Right cardiac atrium (tissue), 5 donors: ENCODE data around the gene VPS35L. TPM values are rescaled to one million over a fixed set of nuclear protein-coding genes. Genes with fewer than 3 reads are reported as not detected.

Experiments
- ATAC-seq, 2 donors: fragments of 200-7000 bp; cut with Tn5 transposase; one replicate each; pipeline versions ENCODE4 v1.8.0 to v1.9.1; 2020; ENCODE audit warnings: moderate library complexity in 2 of 2, mild to moderate bottlenecking in 1 of 2
- DNase-seq, 3 donors: peaks; one replicate each; pipeline ENCODE4 v3.0.0-alpha.2; 2020
- H3K27ac ChIP-seq: one replicate; pipeline ENCODE4 v1.5.1; 2013; ENCODE audit warnings: mild to moderate bottlenecking, low read length, control low read depth, moderate library complexity
- H3K27me3 ChIP-seq: one replicate; pipeline ENCODE4 v1.6.1; 2013; ENCODE audit not compliant: control insufficient read depth, insufficient read depth
- H3K4me1 ChIP-seq: one replicate; pipeline ENCODE4 v1.6.1; 2013; ENCODE audit warnings: low read length; ENCODE audit not compliant: control insufficient read depth, insufficient read depth
- H3K4me3 ChIP-seq: one replicate; pipeline ENCODE4 v1.5.1; 2013; ENCODE audit warnings: low read length, control low read depth
- H3K9me3 ChIP-seq: one replicate; pipeline ENCODE4 v1.6.1; 2013; ENCODE audit warnings: low read length; ENCODE audit not compliant: control insufficient read depth
- WGBS: extraction: QIAGEN DNeasy Blood & Tissue Kit; methylation state at CpG from one replicate; pipeline ENCODE4 v1.1.7; 2013; 5-methylcytosine and 5-hydroxymethylcytosine counted together
- intact Hi-C, 4 donors: fragments of 100-400 bp; cut with DNase I; formaldehyde crosslinking; loops; one replicate each; pipeline versions ENCODE4 v1.11.0 to v1.14.0; 2022 to 2023
- polyA plus RNA-seq: library from polyadenylated mRNA; stranded (reverse); fragments of 200-250 nt; gene quantifications from one replicate; pipeline ENCODE4 v1.2.3, GENCODE V29; 2013
- total RNA-seq, 4 donors: library from RNA; stranded (reverse); fragmentation: NEBNext Ultra II Directional; extraction: Animal tissue kit (Norgen Biotek cat#: 25700); gene quantifications; one replicate each; pipeline ENCODE4 v1.2.1, GENCODE V29; 2021
- donor health status: healthy with polysubstance abuse.
- donor health status: DM: no; HTN: yes; CAD: no.
- donor health status: DM: no; HTN: no; CAD: no.
- donor health status: DM: no; HTN: yes; CAD: no; lungs with severe emphysema.
- donor health status: DM: yes; HTN: yes; CAD: no.

Gene VPS35L
- total and polyA plus RNA-seq, 5 donors = 19.8 to 40.1 (median 33.1) TPM

DNA sequence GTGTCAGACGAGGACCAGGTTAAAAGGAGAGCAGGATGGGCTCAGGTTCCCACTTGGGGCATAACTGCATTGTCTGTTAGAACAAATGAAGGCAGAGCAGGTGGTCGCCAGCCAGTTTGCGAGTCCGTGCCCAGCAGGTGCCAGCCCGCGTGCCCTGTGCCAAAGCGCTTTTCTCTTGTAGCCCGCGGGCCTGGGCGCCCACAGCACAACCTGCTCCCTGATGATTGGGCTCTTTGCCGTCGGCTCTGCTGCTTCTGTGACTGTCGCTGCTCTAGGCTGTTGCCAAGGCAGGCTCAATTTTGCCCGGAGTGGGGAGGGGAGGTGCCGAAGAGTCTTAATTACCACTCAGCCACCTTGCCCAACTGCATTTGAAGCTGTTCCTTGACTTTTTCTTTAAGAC, 141.5 kb downstream of the VPS35L start:
- 80% methylated on average over 15 of the region's 15 CpGs for WGBS
- DNase-seq (peak in 1 of 3 donors; percentile 65), ATAC-seq (peak in 1 of 2 donors; percentile 13)
- Histone ChIP-seq H3K9me3 (no peaks in the 10 kb centered on the region), H3K27ac (peak overlapping the region; percentile 84), H3K4me3 (no peak overlapping the region), H3K27me3 (no peaks in the 10 kb centered on the region), H3K4me1 (peaks cover 18% of the 10 kb centered on the region)
- intact Hi-C loops = loop anchor here in 1 of 4 donors (10.0 kb wide), 1 partner anchor 52 kb away; no protein-coding TSS in a partner anchor

DNA sequence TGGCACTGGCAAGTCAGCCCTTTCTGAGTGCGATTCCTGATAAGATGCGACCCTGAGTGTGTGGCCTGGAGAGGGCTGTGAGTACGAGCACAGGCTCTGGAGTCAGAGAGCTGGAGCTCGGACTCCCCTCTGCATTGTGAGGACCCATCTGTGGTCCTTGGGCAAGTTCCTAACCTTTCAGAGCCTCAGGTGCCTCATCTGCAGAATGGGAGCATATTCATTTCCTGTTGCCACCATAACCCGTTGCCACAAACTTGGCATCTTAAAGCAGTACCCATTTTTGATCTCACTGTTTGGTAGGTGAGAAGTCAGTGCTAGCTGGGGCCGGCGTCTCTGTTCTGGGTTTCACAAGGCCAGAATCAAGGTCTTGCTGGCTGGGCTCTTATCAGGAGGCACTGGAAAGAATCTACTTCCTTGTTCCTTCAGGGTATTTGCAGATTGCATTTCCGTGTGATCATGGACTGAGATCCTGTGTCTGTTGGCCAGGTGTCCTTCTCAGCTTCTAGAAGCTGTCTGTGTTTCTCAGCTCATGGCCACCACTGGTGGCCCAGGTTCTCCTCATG, 142.3 kb downstream of the VPS35L start:
- ATAC-seq (peak in 1 of 2 donors; percentile 9), DNase-seq (no peak)
- H3K4me3 ChIP-seq = no peak overlapping the region
- intact Hi-C loops = loop anchor here in 1 of 4 donors (10.0 kb wide), 1 partner anchor 53 kb away; no protein-coding TSS in a partner anchor
- H3K27ac ChIP-seq = peak overlapping the region; percentile 22
- no peaks in the 10 kb centered on the region for H3K27me3 ChIP-seq
- no peaks in the 10 kb centered on the region for H3K9me3 ChIP-seq
- H3K4me1 ChIP-seq = peaks cover 18% of the 10 kb centered on the region
- 69% methylated on average over 8 of the region's 8 CpGs for WGBS

DNA sequence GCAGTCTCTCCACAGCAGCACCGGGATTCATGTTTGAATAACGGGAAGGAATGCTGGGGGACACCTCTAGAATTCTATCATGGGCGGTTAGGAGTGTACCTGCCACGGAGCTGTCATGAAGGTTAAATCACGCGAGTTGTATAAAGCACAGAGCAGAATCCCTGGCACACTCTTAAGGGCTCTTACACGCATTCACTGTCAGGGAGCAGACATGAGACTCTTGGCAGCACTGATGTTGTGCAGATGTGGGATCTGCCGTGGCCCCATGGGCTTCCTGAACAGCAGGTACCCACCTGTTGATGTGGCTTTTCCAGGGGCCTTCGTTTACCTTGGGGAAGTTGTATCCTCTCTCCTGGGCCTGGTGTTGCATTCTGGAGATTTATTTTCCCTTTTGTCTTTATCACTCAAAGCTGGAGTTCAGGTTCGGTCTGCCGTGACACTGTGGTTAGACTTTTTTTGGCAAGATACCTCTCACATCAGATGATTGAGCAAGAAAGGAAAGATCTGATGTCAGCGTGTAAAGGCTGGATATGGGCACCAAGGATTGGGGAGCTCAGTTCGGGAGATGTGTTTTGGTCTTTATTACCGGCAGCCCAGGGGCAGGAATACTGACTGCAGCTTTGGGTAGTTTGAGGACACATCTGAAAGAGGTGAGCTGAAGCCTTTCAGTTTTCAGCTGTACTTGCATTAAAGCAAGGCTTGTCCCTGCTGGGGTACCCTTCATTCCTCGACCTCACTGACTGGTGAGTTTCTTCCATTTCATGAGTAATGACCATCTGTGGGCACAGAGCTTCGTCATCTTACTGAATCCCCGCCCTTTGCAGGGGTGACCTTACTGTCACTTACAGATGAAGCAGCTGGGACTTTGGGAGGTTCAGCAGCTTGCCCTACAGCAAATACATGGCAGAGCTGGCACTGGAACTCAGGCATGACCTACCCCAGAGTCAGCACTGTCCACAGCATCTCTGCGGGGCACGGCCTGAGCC, 143.3 kb downstream of the VPS35L start:
- 77% methylated on average over 19 of the region's 19 CpGs for WGBS
- ATAC-seq (no peak), DNase-seq (no peak)
- Histone ChIP-seq H3K27me3 (no peaks in the 10 kb centered on the region), H3K9me3 (no peaks in the 10 kb centered on the region), H3K4me1 (peaks cover 18% of the 10 kb centered on the region), H3K4me3 (no peak overlapping the region), H3K27ac (no peak overlapping the region)
- intact Hi-C loops = loop anchor here in 1 of 4 donors (10.0 kb wide), 1 partner anchor 54 kb away; no protein-coding TSS in a partner anchor

DNA sequence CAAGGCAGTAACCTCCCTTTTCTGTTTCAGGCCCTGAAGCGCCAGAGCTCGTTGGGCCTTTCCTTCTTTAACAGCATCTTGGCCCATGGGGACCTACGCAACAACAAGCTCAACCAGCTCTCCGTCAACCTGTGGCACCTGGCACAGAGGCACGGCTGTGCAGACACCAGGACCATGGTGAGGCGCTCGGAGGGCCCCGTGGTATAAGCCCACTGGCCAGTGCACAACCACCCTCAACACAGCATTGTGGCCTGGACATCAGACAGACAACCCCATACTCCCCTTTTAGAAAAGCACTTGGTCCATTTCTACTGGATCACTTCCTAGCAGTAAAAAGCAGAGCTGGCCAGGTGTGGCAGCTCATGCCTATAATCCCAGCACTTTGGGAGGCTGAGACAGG, 144.0 kb downstream of the VPS35L start:
- intact Hi-C loops = loop anchor here in 1 of 4 donors (10.0 kb wide), 1 partner anchor 55 kb away; no protein-coding TSS in a partner anchor
- ATAC-seq = no peak
- WGBS = 96% methylated on average over 8 of the region's 8 CpGs
- no peak for DNase-seq
- Histone ChIP-seq H3K9me3 (no peaks in the 10 kb centered on the region), H3K27ac (no peak overlapping the region), H3K4me1 (peaks cover 20% of the 10 kb centered on the region), H3K27me3 (no peaks in the 10 kb centered on the region), H3K4me3 (no peak overlapping the region)

DNA sequence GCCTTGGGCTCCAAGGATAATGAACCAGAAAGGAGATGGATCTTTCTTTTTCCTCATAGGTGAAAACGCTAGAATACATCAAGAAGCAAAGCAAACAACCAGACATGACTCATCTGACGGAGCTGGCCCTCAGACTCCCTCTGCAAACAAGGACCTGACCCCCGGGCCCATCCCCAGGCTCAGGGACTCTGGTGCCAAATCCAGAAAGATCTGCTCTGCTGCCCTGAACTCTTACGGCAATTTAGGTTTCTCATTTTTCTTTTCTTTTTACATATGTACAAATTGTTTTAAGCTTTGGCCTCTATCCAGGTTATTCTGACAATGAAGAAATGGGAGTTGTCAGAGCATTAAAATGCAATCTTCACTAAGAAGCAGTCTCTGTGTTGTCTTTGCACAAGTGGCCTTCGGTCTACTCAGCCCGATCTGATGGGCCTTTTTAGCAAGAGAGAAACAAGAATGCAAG, 144.8 kb downstream of the VPS35L start:
- Histone ChIP-seq H3K27me3 (no peaks in the 10 kb centered on the region), H3K27ac (peak overlapping the region; percentile 34), H3K9me3 (no peaks in the 10 kb centered on the region), H3K4me1 (peaks cover 25% of the 10 kb centered on the region), H3K4me3 (no peak overlapping the region)
- WGBS = 51% methylated on average over 6 of the region's 6 CpGs
- DNase-seq (no peak), ATAC-seq (no peak)
- intact Hi-C loops = no loop called here

DNA sequence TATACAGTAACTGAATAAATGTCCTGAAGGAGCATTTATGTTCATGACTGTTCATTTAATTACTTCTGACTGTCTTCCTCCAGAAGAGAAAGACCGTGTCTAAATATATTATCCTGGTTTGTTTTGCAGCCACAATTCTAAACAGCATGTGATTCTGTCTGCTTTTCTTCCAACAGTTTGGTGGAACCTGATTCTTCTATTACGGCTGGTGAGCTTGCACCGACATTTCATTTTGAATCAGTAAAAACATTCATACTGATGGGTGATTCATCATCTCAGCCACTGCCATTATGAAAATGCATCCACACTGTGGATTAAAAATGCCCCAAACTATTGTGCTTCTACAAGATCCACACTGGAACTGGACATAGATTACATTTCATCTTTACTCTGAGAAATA, 145.6 kb downstream of the VPS35L start:
- peaks cover 21% of the 10 kb centered on the region for H3K4me1 ChIP-seq
- no peak overlapping the region for H3K4me3 ChIP-seq
- no peak overlapping the region for H3K27ac ChIP-seq
- H3K9me3 ChIP-seq = no peaks in the 10 kb centered on the region
- H3K27me3 ChIP-seq = no peaks in the 10 kb centered on the region
- no peak for DNase-seq
- ATAC-seq = no peak
- intact Hi-C loops = no loop called here
- 89% methylated on average over 3 of the region's 3 CpGs for WGBS

DNA sequence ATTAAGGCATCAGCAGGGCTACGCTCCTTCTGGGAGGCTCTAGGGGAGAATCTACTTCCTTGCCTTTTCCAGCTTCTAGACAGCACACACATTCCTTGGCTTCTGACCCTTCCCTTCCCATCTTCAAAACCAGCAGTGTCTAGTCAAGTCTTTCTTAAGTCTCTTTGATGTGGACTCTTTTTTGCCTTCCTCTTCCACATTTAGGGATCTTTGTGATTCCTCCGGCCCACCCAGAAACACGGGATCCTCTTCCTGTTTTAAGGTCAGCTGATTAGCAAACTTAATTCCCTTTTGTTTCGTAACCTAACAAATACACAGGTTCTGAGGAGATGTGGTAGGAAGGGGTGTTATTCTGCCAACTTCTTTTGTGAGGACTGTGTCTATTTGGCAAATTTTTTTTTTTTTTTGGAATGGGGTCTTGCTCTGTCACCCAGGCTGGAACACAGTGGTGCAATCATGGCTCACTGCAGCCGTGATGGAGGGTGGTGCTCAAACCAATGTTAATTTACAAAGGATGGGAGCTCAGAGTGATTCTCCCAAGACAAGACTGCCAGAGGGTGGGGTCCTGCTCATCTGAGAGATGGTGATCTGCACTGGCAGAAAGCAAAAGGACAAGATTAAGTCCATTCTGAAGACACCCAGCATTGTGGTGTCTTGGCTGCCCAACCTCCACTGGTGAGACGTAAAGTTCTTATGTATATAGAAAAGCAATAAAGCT, 147.8 kb downstream of the VPS35L start:
- no peak overlapping the region for H3K27ac ChIP-seq
- ATAC-seq = no peak
- intact Hi-C loops = no loop called here
- no peaks in the 10 kb centered on the region for H3K9me3 ChIP-seq
- no peaks in the 10 kb centered on the region for H3K27me3 ChIP-seq
- H3K4me1 ChIP-seq = peaks cover 10% of the 10 kb centered on the region
- 79% methylated on average over 6 of the region's 6 CpGs for WGBS
- no peak for DNase-seq
- H3K4me3 ChIP-seq = no peak overlapping the region

DNA sequence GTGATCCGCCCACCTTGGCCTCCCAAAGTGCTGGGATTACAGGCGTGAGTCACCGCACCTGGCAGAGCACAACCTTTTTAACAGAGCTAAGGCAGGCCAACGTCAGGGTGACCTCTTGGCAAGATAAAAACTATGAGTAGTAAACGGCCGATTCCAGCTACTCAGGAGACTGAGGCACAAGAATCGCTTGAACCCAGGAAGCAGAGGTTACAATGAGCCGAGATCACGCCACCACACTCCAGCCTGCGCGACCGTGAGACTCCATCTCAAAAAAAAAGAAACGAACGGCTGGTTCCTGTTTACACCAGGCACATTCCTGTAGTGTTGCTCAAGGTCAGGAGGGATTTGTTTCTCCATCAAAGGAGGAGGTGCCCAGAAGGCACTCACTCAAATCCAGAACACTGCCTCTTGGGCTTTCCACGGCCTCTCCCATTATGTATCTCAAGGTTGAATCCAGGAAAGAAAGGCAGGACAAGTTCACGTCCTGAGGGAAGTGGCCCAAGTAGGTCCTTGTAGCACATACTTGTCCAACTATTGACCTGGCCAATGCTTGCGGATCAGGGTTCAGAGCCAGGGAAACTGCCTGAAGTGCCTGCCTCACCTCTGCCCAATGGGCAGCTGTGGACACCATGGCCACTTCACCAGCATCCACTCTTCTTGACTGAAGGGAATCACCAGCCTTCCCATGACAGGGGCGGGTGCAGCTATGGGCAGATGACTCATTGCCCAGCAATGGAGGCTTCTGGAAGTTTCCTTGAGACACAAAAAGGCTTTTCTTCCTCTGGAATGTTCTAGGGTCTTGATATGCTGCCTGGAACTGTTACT, 149.0 kb downstream of the VPS35L start:
- Histone ChIP-seq H3K27ac (peak overlapping the region; percentile 77), H3K4me1 (peaks cover 6% of the 10 kb centered on the region), H3K4me3 (no peak overlapping the region), H3K27me3 (no peaks in the 10 kb centered on the region), H3K9me3 (no peaks in the 10 kb centered on the region)
- DNase-seq = no peak
- peak in 1 of 2 donors; percentile 42 for ATAC-seq
- intact Hi-C loops = no loop called here
- 71% methylated on average over 18 of the region's 18 CpGs for WGBS

DNA sequence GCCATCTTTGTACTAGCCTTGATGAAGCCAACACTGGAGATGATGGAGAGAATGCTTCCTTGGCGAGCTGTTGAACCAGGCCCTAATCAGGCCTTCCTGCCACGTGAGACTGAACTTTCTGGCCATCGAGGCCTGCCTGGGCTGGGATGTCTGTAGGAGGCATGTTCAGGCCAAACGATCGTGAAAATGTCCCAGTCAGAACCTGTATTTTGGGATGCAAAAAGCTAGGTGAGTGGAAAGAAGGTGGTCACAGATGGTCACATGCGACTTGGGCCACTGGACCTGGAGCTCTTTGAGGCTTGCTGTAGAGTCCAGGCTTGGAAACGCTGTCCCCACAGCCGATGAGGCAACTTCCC, 149.6 kb downstream of the VPS35L start:
- DNase-seq = no peak
- Histone ChIP-seq H3K9me3 (no peaks in the 10 kb centered on the region), H3K4me1 (peaks cover 6% of the 10 kb centered on the region), H3K4me3 (no peak overlapping the region), H3K27me3 (no peaks in the 10 kb centered on the region), H3K27ac (peak overlapping the region; percentile 32)
- WGBS = 94% methylated on average over 8 of the region's 8 CpGs
- intact Hi-C loops = no loop called here
- ATAC-seq = peak in 1 of 2 donors; percentile 9

DNA sequence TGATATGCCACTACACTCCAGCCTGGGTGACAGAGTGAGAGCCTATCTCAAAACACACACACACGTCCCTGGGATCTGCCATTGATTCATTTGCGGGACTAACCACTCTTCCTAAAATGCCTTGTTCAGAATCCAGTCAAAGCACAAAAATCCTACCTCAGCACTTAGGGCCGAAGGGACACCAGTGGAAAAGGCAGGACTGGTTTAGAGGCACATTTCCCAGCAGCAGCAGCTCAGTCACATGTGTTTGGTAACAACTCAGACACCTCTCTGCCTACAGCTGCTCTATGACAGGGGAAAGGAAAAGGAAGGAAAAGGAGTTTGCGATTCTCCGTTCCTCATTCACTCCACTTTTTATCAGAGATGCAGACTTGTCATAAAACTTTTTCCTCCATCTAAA, 150.3 kb downstream of the VPS35L start:
- ATAC-seq (no peak), DNase-seq (no peak)
- no peaks in the 10 kb centered on the region for H3K27me3 ChIP-seq
- WGBS = 76% methylated on average over 5 of the region's 5 CpGs
- no peaks in the 10 kb centered on the region for H3K9me3 ChIP-seq
- no peak overlapping the region for H3K4me3 ChIP-seq
- intact Hi-C loops = no loop called here
- H3K27ac ChIP-seq = no peak overlapping the region
- H3K4me1 ChIP-seq = peaks cover 6% of the 10 kb centered on the region
